Loucy (cell line): ENCODE measurements around the gene MACROD2.

ENCODE experiments used
- H2AFZ ChIP-seq: fragments of 200-600 bp; sonication (generic); 2 replicates; pipeline ENCODE4 v1.6.0; 2016; ENCODE audit warnings: antibody characterized with exemption, mild to moderate bottlenecking, low read length, moderate library complexity
- H3F3A ChIP-seq: fragments of 200-600 bp; 2 replicates; pipeline ENCODE4 v1.6.0; 2016; ENCODE audit warnings: antibody characterized with exemption, low read depth, mild to moderate bottlenecking
- H3K27me3 ChIP-seq: fragments of 200-600 bp; sonication (generic); 2 replicates; pipeline ENCODE4 v1.6.1; 2014; ENCODE audit warnings: low read length, mild to moderate bottlenecking; ENCODE audit not compliant: insufficient read depth, poor library complexity, severe bottlenecking
- H3K36me3 ChIP-seq: fragments of 200-600 bp; sonication (generic); 2 replicates; pipeline ENCODE4 v1.6.1; 2016; ENCODE audit warnings: low read length; ENCODE audit not compliant: insufficient read depth
- H3K4me1 ChIP-seq: fragments of 200-600 bp; sonication (generic); 2 replicates; pipeline ENCODE4 v1.5.1; 2014; ENCODE audit warnings: low read length, mild to moderate bottlenecking; ENCODE audit not compliant: insufficient read depth, poor library complexity, severe bottlenecking
- H3K4me2 ChIP-seq: fragments of 200-600 bp; sonication (generic); 2 replicates; pipeline ENCODE4 v1.6.0; 2014; ENCODE audit warnings: antibody characterized with exemption, low read length, low read depth, mild to moderate bottlenecking; ENCODE audit not compliant: poor library complexity, severe bottlenecking
- H3K4me3 ChIP-seq: fragments of 200-600 bp; sonication (generic); 2 replicates; pipeline ENCODE4 v1.5.1; 2014; ENCODE audit warnings: low read length, mild to moderate bottlenecking, mixed read lengths; ENCODE audit not compliant: poor library complexity, severe bottlenecking
- H3K79me2 ChIP-seq: fragments of 200-600 bp; sonication (generic); 2 replicates; pipeline ENCODE4 v1.6.1; 2014; ENCODE audit warnings: low read length; ENCODE audit not compliant: insufficient read depth
- H3K9ac ChIP-seq: fragments of 200-600 bp; sonication (generic); 2 replicates; pipeline ENCODE4 v1.6.0; 2014; ENCODE audit warnings: mild to moderate bottlenecking, low read depth, low read length, moderate library complexity; ENCODE audit not compliant: poor library complexity, severe bottlenecking
- H3K9me2 ChIP-seq: fragments of 200-600 bp; sonication (generic); replicated peaks from 2 replicates; pipeline ENCODE4 v1.6.1; 2016; ENCODE audit warnings: low read depth, low read length, mixed read lengths
- H3K9me3 ChIP-seq: fragments of 200-600 bp; sonication (generic); 2 replicates; pipeline ENCODE4 v1.6.1; 2014; ENCODE audit warnings: mild to moderate bottlenecking, antibody characterized with exemption, low read length, low read depth; ENCODE audit not compliant: insufficient read depth
- H4K20me1 ChIP-seq: fragments of 200-600 bp; sonication (generic); 2 replicates; pipeline ENCODE4 v1.6.0; 2014; ENCODE audit warnings: antibody characterized with exemption, low read length, mild to moderate bottlenecking; ENCODE audit not compliant: insufficient read depth, poor library complexity, severe bottlenecking
- CTCF ChIP-seq: fragments of 200-600 bp; sonication (generic); conservative IDR thresholded peaks from 2 replicates; pipeline ENCODE4 v1.5.1; 2014; ENCODE audit warnings: mild to moderate bottlenecking, antibody characterized with exemption, low read length
- EZH2phosphoT487 ChIP-seq: fragments of 200-600 bp; IDR thresholded peaks from 2 replicates; pipeline ENCODE4 v1.6.1; 2018; ENCODE audit warnings: antibody characterized with exemption, mild to moderate bottlenecking, moderate library complexity, borderline replicate concordance

Gene MACROD2

DNA sequence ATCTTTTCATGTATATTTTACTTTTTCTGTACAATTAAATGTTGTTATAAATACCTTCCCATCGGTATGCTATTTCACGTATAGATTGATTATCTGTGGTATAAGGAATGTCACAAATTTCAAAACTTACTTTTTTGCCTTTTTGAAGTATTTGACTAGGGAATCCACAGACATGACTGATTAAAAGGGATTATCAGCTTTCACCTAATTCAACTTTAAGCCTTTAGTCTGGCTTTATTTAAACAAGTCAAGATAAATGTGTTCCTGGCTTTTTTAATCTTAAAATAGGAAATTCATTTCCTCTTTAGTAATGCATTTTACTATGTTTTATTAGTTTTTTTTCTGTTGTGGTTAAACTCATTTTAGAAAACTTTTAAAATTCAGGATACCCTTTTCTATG lies 160.0 kb downstream of the MACROD2 start:
- H3K79me2 ChIP-seq: no peaks in the 10 kb centered on the region
- H4K20me1 ChIP-seq: no peaks in the 10 kb centered on the region
- H3K4me3 ChIP-seq: no peak overlapping the region
- H3K4me1 ChIP-seq: no peaks in the 10 kb centered on the region
- no peaks in the 10 kb centered on the region for H3F3A ChIP-seq
- no peak overlapping the region for H3K4me2 ChIP-seq
- no peaks in the 10 kb centered on the region for H3K27me3 ChIP-seq
- no peaks in the 10 kb centered on the region for H3K36me3 ChIP-seq
- H3K9me3 ChIP-seq: no peaks in the 10 kb centered on the region
- H3K9ac ChIP-seq: no peak overlapping the region
- no peaks in the 10 kb centered on the region for H3K9me2 ChIP-seq
- H2AFZ ChIP-seq: no peak overlapping the region
- no peak for TF ChIP-seq EZH2phosphoT487
- no peak for TF ChIP-seq CTCF

DNA sequence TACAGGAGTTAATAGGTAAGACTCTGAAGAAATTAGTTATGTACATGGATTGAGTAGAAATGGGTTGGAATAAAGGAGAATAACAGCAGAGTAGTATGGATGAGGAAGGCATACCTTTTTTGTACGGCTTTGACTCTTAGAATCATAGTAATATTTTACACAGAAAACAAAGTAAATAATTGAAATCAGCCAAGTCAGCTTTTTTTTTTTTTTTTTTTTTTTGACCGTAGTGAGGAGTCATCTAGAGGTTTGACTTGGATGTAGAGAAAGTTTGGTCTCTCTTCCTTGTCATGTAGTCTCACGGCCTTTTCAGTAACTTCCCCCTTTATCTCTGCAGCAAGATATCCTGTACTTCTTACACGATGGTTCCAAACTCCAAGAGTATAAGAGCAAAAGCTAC lies 183.2 kb downstream of the MACROD2 start:
- H2AFZ ChIP-seq: no peak overlapping the region
- H3K9me3 ChIP-seq: peaks cover 8% of the 10 kb centered on the region; the same call in 1 of the 2 replicates
- H3K4me2 ChIP-seq: no peak overlapping the region
- H3K4me3 ChIP-seq: no peak overlapping the region
- no peaks in the 10 kb centered on the region for H3K9me2 ChIP-seq
- no peaks in the 10 kb centered on the region for H3K27me3 ChIP-seq
- H3K79me2 ChIP-seq: no peaks in the 10 kb centered on the region
- no peaks in the 10 kb centered on the region for H4K20me1 ChIP-seq
- no peak overlapping the region for H3K9ac ChIP-seq
- no peaks in the 10 kb centered on the region for H3K36me3 ChIP-seq
- H3F3A ChIP-seq: no peaks in the 10 kb centered on the region
- no peak for TF ChIP-seq EZH2phosphoT487
- TF ChIP-seq CTCF: no peak
- no peaks in the 10 kb centered on the region for H3K4me1 ChIP-seq

DNA sequence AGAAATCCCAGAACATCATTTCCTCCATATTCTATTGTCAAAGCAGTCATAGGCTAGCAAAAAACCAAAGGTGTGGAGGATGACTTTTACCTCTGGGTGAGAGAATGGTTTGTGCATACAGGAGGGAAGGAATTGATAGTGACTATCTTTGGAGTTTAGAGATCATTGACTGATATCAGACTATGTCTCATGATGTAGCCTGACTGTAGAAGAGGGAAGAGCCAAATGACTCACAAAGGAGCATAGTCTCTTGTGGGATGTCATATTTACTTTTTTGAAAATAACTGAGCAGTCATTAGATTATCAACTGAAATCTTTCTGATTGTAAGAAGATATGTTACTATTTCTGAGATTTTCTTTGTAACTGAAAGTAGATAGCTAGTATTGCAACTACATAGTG lies 183.6 kb downstream of the MACROD2 start:
- H3K27me3 ChIP-seq: no peaks in the 10 kb centered on the region
- no peak overlapping the region for H3K9ac ChIP-seq
- no peaks in the 10 kb centered on the region for H3K79me2 ChIP-seq
- H2AFZ ChIP-seq: no peak overlapping the region
- H3K4me3 ChIP-seq: no peak overlapping the region
- H3K4me2 ChIP-seq: no peak overlapping the region
- H3K9me2 ChIP-seq: no peaks in the 10 kb centered on the region
- H3F3A ChIP-seq: no peaks in the 10 kb centered on the region
- no peak for TF ChIP-seq CTCF
- TF ChIP-seq EZH2phosphoT487: no peak
- peaks cover 8% of the 10 kb centered on the region; the same call in 1 of the 2 replicates for H3K9me3 ChIP-seq
- no peaks in the 10 kb centered on the region for H3K36me3 ChIP-seq
- H4K20me1 ChIP-seq: no peaks in the 10 kb centered on the region
- no peaks in the 10 kb centered on the region for H3K4me1 ChIP-seq
